ENCODE measurements around the gene CFAP46. TPM values are rescaled to one million over a fixed set of nuclear protein-coding genes. Genes with fewer than 3 reads are reported as not detected.

Gene CFAP46
- total and polyA plus RNA-seq, 2 of the 4 experiments (the other 2 are of a cell fraction) = 1.3 to 1.8 TPM

DNA sequence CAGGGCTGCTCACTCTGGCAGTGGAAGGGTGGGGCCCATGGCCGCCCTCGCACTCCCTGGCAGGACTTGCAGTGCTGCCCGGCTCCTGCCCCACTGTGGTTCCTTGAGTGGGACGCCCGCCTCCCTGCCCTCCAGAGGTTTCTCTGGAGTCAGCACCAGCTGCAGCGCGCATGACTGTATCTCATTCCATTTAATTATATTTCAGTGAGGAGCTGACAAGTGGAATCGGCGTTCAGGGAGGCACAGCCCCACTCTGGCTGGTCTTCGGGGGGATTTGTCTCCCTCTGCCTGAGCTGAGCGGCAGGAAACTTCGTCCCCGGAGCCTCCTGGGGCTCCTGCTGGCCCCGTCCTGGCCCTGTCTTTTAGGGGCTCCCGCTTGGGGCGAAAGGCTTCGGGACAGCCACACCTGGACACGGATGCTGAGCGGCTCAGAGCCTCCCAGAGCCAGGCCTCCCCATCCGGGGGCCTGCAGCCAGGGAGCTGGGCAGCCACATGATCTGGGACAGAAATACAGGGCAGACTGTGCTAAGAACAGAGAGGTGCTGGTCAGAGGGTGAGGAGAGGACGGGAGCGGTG, 81.2 kb downstream of the CFAP46 start:
- no peak overlapping the region for H2AK9ac ChIP-seq (replicated peaks; ENCODE audit: low read depth, low read length, poor library complexity)
- intact Hi-C loops (cut with micrococcal nuclease) = no loop called here
- no peak overlapping the region for H4K8ac ChIP-seq (ENCODE audit: low read depth in 2 of 2, low read length in 2 of 2)
- H3K23ac ChIP-seq (ENCODE audit: low read depth, low read length) = no peak overlapping the region
- H4K20me1 ChIP-seq (ENCODE audit: insufficient read depth, low read length) = no peaks in the 10 kb centered on the region
- no peaks in the 10 kb centered on the region for H3K36me3 ChIP-seq (ENCODE audit: control insufficient read depth, insufficient read depth, low read length)
- in situ Hi-C loops (cut with MboI; ENCODE audit: low sequenced_read_pairs) = no loop called here
- H3K4ac ChIP-seq (ENCODE audit: low read depth, low read length) = no peak overlapping the region
- no peak overlapping the region for H2BK5ac ChIP-seq (ENCODE audit: low read depth, low read length, poor library complexity, severe bottlenecking)
- no peak for TF ChIP-seq RAD21 (IDR thresholded peaks at IDR 0.05; ENCODE audit: low read length)
- TF ChIP-seq, protein P1, sequence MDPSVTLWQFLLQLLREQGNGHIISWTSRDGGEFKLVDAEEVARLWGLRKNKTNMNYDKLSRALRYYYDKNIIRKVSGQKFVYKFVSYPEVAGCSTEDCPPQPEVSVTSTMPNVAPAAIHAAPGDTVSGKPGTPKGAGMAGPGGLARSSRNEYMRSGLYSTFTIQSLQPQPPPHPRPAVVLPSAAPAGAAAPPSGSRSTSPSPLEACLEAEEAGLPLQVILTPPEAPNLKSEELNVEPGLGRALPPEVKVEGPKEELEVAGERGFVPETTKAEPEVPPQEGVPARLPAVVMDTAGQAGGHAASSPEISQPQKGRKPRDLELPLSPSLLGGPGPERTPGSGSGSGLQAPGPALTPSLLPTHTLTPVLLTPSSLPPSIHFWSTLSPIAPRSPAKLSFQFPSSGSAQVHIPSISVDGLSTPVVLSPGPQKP (IDR thresholded peaks at IDR 0.05; ENCODE audit: borderline replicate concordance, low read depth, low read length) = no peak
- TF ChIP-seq CEBPB (IDR thresholded peaks at IDR 0.05; ENCODE audit: low read depth, low read length) = no peak
- no peak for TF ChIP-seq BHLHE40 (IDR thresholded peaks at IDR 0.05; ENCODE audit: low read depth, low read length)
- no peak for TF ChIP-seq MAFK (IDR thresholded peaks at IDR 0.05; ENCODE audit: low read depth, low read length)
- no peak overlapping the region for H4K91ac ChIP-seq (ENCODE audit: insufficient read depth, low read depth, low read length)
- H3K56ac ChIP-seq (ENCODE audit: extremely low read depth, insufficient read depth, low read length) = no peak overlapping the region
- no peak overlapping the region for H3K18ac ChIP-seq (ENCODE audit: low read depth, low read length)
- H2AK5ac ChIP-seq (ENCODE audit: low read depth, low read length) = no peak overlapping the region
- WGBS, 2 experiments (ENCODE audit: extremely low coverage in 2 of 2, insufficient read length in 1 of 2) = 68% methylated on average over 6 of the region's 22 CpGs; no CpG with 5 or more reads in 1 of the 2 experiments
- POLR2A ChIA-PET (ENCODE audit: unreplicated experiment) = no interaction called here
- no peak for ATAC-seq (ENCODE audit: low read depth)
- no peak overlapping the region for H3K9ac ChIP-seq (ENCODE audit: low read depth, low read length)
- no peak overlapping the region for H3K4me3 ChIP-seq (ENCODE audit: insufficient read depth, low read depth, low read length)
- CTCF ChIA-PET = no interaction called here
- dilution Hi-C loops (cut with HindIII; ENCODE audit: low sequenced_read_pairs, unreplicated experiment) = no loop called here
- H3K27ac ChIP-seq (ENCODE audit: insufficient read depth, low read length) = no peak overlapping the region
- H2AFZ ChIP-seq (replicated peaks; ENCODE audit: low read length, poor library complexity) = no peak overlapping the region
- no peak for DNase-seq
- H3K9me3 ChIP-seq (ENCODE audit: control insufficient read depth, insufficient read depth, low read length) = no peaks in the 10 kb centered on the region
- H3K4me2 ChIP-seq (ENCODE audit: low read depth, low read length) = no peak overlapping the region
- H2BK15ac ChIP-seq (ENCODE audit: low read depth, low read length) = no peak overlapping the region
- H2BK120ac ChIP-seq (ENCODE audit: low read depth, low read length) = no peak overlapping the region
- no peaks in the 10 kb centered on the region for H3K79me1 ChIP-seq (ENCODE audit: low read depth in 1 of 2, low read length in 2 of 2)
- no peak overlapping the region for H3K14ac ChIP-seq (replicated peaks; ENCODE audit: low read depth, low read length)
- BruUV-seq (replicated peaks) = no TSS peak
- H4K5ac ChIP-seq (ENCODE audit: low read depth, low read length) = no peak overlapping the region
- H2BK20ac ChIP-seq (ENCODE audit: low read depth, low read length) = no peak overlapping the region
- no peaks in the 10 kb centered on the region for H3K9me1 ChIP-seq (ENCODE audit: insufficient read depth, low read length)
- H3K27me3 ChIP-seq (ENCODE audit: control insufficient read depth, insufficient read depth, low read length) = peaks cover 10% of the 10 kb centered on the region
- H3K4me1 ChIP-seq (ENCODE audit: control insufficient read depth, insufficient read depth, low read length) = no peaks in the 10 kb centered on the region
